SK-N-SH (cell line): ENCODE results near the gene HSD17B12. TPM values are rescaled to one million over a fixed set of nuclear protein-coding genes. Genes with fewer than 3 reads are reported as not detected.

Source experiments
- CTCF ChIA-PET: fragments of 300-600, 350-600 bp; formaldehyde crosslinking; extraction: SDS; loops from one replicate; lab custom pipeline; 2021; lab: Yijun Ruan, JAX
- POLR2A ChIA-PET: fragments of 350-600 bp; sonication (Branson Sonifier 250); formaldehyde crosslinking; extraction: SDS; loops from one replicate; lab custom pipeline; 2020; ENCODE audit warnings: antibody characterized with exemption, inconsistent platforms; lab: Yijun Ruan, JAX
- DNase-seq: peaks from one replicate; pipeline ENCODE4 v3.0.0; 2012
- H2AFZ ChIP-seq: fragments of 200-600 bp; sonication (generic); 2 replicates; pipeline ENCODE4 v1.8.1; 2016; ENCODE audit warnings: antibody characterized with exemption, mild to moderate bottlenecking, low read depth
- H3F3A ChIP-seq: fragments of 200-600 bp; sonication (generic); replicated peaks from 2 replicates; pipeline ENCODE3; 2016; ENCODE audit warnings: antibody characterized with exemption, mild to moderate bottlenecking; ENCODE audit not compliant: insufficient read depth
- H3K27ac ChIP-seq, 2 experiments: fragments of 200-500 bp in 1 of 2; fragments of 200-600 bp in 1 of 2; sonication (Bioruptor generic) in 1 of 2; sonication (generic), shearing (Covaris generic) in 1 of 2; 2 replicates each; pipeline versions ENCODE4 v1.5.1 to v1.6.1; 2014 to 2016; ENCODE audit warnings: low read depth in 2 of 2, inconsistent platforms in 1 of 2, low read length in 1 of 2, mild to moderate bottlenecking in 1 of 2, mixed read lengths in 1 of 2
- H3K27me3 ChIP-seq: fragments of 200-600 bp; sonication (generic), shearing (Covaris generic); 2 replicates; pipeline ENCODE4 v1.6.1; 2016; ENCODE audit warnings: mixed run types; ENCODE audit not compliant: insufficient read depth
- H3K36me3 ChIP-seq, 2 experiments: fragments of 200-500 bp in 1 of 2; fragments of 200-600 bp in 1 of 2; sonication (Bioruptor generic) in 1 of 2; sonication (generic) in 1 of 2; replicated peaks in 1 of 2; 2 replicates each; pipeline versions ENCODE3 to v1.5.1; 2014 to 2016; ENCODE audit warnings: low read length in 1 of 2, mild to moderate bottlenecking in 1 of 2; ENCODE audit not compliant: insufficient read depth in 2 of 2, control insufficient read depth in 1 of 2
- H3K4me1 ChIP-seq, 2 experiments: fragments of 200-500 bp in 1 of 2; fragments of 200-600 bp in 1 of 2; sonication (Bioruptor generic) in 1 of 2; sonication (generic), shearing (Covaris generic) in 1 of 2; 2 replicates each; pipeline versions ENCODE4 v1.5.1 to v1.6.1; 2014 to 2016; ENCODE audit warnings: low read depth in 1 of 2, low read length in 1 of 2, mixed run types in 1 of 2; ENCODE audit not compliant: insufficient read depth in 2 of 2, control insufficient read depth in 1 of 2
- H3K4me2 ChIP-seq: fragments of 200-600 bp; sonication (generic), shearing (Covaris generic); 2 replicates; pipeline ENCODE4 v1.6.1; 2017; ENCODE audit warnings: mixed run types
- H3K4me3 ChIP-seq, 2 experiments: fragments of 200-500 bp in 1 of 2; fragments of 200-600 bp in 1 of 2; sonication (Bioruptor generic) in 1 of 2; sonication (generic), shearing (Covaris generic) in 1 of 2; 2 replicates each; pipeline versions ENCODE4 v1.5.1 to v1.8.1; 2014 to 2016; ENCODE audit warnings: low read depth in 2 of 2, inconsistent platforms in 1 of 2, low read length in 1 of 2, mild to moderate bottlenecking in 1 of 2, mixed read lengths in 1 of 2, moderate library complexity in 1 of 2
- H3K79me2 ChIP-seq: fragments of 200-600 bp; sonication (generic); 2 replicates; pipeline ENCODE4 v1.8.1; 2017; ENCODE audit warnings: mild to moderate bottlenecking; ENCODE audit not compliant: insufficient read depth
- H3K9ac ChIP-seq: fragments of 200-600 bp; sonication (generic); 2 replicates; pipeline ENCODE4 v1.6.1; 2017; ENCODE audit warnings: mixed run types
- H3K9me2 ChIP-seq: fragments of 200-600 bp; sonication (generic); 2 replicates; pipeline ENCODE4 v1.6.1; 2017; ENCODE audit warnings: mixed run types
- H3K9me3 ChIP-seq: fragments of 200-600 bp; sonication (generic); 2 replicates; pipeline ENCODE4 v1.6.1; 2017; ENCODE audit warnings: mixed run types, mild to moderate bottlenecking, moderate library complexity
- H4K20me1 ChIP-seq: fragments of 200-600 bp; sonication (generic); 2 replicates; pipeline ENCODE4 v1.6.1; 2017; ENCODE audit warnings: mild to moderate bottlenecking, mixed run types; ENCODE audit not compliant: insufficient read depth
- CHD2 ChIP-seq: fragments of 150-350 bp; IDR thresholded peaks from 2 replicates; pipeline ENCODE4 v1.6.1; 2018; ENCODE audit warnings: low read length; ENCODE audit not compliant: partially characterized antibody
- ELF1 ChIP-seq: IDR thresholded peaks from 2 replicates; pipeline ENCODE4 v1.4.0; 2012
- EP300 ChIP-seq, 2 experiments: IDR thresholded peaks; 2 replicates each; pipeline versions ENCODE4 v1.4.0 to v1.6.1; 2012; ENCODE audit warnings: borderline replicate concordance in 1 of 2, low read depth in 1 of 2, low read length in 1 of 2
- FOSL2 ChIP-seq: IDR thresholded peaks from 2 replicates; pipeline ENCODE4 v1.4.0; 2012; ENCODE audit warnings: low read depth, mild to moderate bottlenecking, moderate library complexity, borderline replicate concordance
- MAX ChIP-seq: IDR thresholded peaks from 2 replicates; pipeline ENCODE4 v1.4.0; 2012; ENCODE audit warnings: low read depth
- MEF2A ChIP-seq: IDR thresholded peaks from 2 replicates; pipeline ENCODE4 v1.4.0; 2012; ENCODE audit warnings: low read depth, borderline replicate concordance
- MXI1 ChIP-seq: IDR thresholded peaks from 2 replicates; pipeline ENCODE4 v1.6.1; 2012; ENCODE audit warnings: mild to moderate bottlenecking, low read depth, low read length, improper control_type of control experiment
- PBX3 ChIP-seq: IDR thresholded peaks from 2 replicates; pipeline ENCODE4; 2012
- RCOR1 ChIP-seq: fragments of 150-350 bp; IDR thresholded peaks from 2 replicates; pipeline ENCODE4 v1.6.1; 2017; ENCODE audit warnings: antibody characterized with exemption, low read length
- REST ChIP-seq: IDR thresholded peaks from 2 replicates; pipeline ENCODE4 v1.6.1; 2012; ENCODE audit warnings: mild to moderate bottlenecking, low read depth, low read length, moderate library complexity
- SIN3A ChIP-seq: IDR thresholded peaks from 2 replicates; pipeline ENCODE4 v1.6.1; 2012; ENCODE audit warnings: low read depth, mild to moderate bottlenecking, low read length, moderate library complexity, borderline replicate concordance
- SMC3 ChIP-seq: IDR thresholded peaks from 2 replicates; pipeline ENCODE4 v1.6.1; 2012; ENCODE audit warnings: low read depth, low read length, improper control_type of control experiment
- TAF1 ChIP-seq: IDR thresholded peaks from 2 replicates; pipeline ENCODE4 v1.6.1; 2012; ENCODE audit warnings: low read depth, mild to moderate bottlenecking, low read length, moderate library complexity, borderline replicate concordance
- USF1 ChIP-seq: IDR thresholded peaks from 2 replicates; pipeline ENCODE4 v1.4.0; 2012; ENCODE audit warnings: low read depth, borderline replicate concordance
- USF2 ChIP-seq: fragments of 150-350 bp; IDR thresholded peaks from 2 replicates; pipeline ENCODE4 v1.6.1; 2017; ENCODE audit warnings: antibody characterized with exemption, low read length, low read depth, borderline replicate concordance
- ZBTB33 ChIP-seq: IDR thresholded peaks from 2 replicates; pipeline ENCODE4 v1.4.0; 2012; ENCODE audit warnings: low read depth, borderline replicate concordance
- WGBS: methylation state at CpG from one replicate; pipeline ENCODE4 v1.1.6; 2017; ENCODE audit warnings: low lambda C conversion rate; 5-methylcytosine and 5-hydroxymethylcytosine counted together
- polyA plus RNA-seq, 3 experiments: library from polyadenylated mRNA; depleted of rRNA; stranded (reverse); fragments of >200 nt; gene quantifications; 2 replicates each; pipeline ENCODE4 v1.2.3, GENCODE V29; 2012

Gene HSD17B12
- polyA plus RNA-seq, 1 of the 3 experiments (the other 2 are of a cell fraction), result 19.7 TPM

- POLR2A ChIA-PET, result no interaction called here
- H3K4me2 ChIP-seq, result no peak overlapping the region
- H3F3A ChIP-seq, result no peaks in the 10 kb centered on the region
- no peaks in the 10 kb centered on the region for H3K36me3 ChIP-seq
- TF ChIP-seq FOSL2 (no peak), USF1 (no peak), USF2 (no peak), RCOR1 (no peak), TAF1 (no peak), MAX (no peak), ELF1 (no peak), MEF2A (no peak), SMC3 (no peak), EP300 (IDR thresholded peaks at IDR 0.05; ENCODE audit: borderline replicate concordance in 1 of 2, low read depth in 1 of 2, low read length in 1 of 2) (no peak), REST (no peak), MXI1 (no peak), PBX3 (no peak), SIN3A (no peak), ZBTB33 (no peak), CHD2 (no peak)
- TF ChIP-seq, all 33 proteins: peak for 0
- Histone ChIP-seq H2AFZ (no peak overlapping the region), H3K27ac (no peak overlapping the region), H3K4me1 (peaks cover 0 to 2% of the 10 kb centered on the region in 2 experiments; a peak in 2 of 4 replicates), H3K4me3 (no peak overlapping the region), H3K79me2 (no peaks in the 10 kb centered on the region), H3K27me3 (no peaks in the 10 kb centered on the region), H4K20me1 (no peaks in the 10 kb centered on the region), H3K9me3 (0 out of 2 replicates have a peak, but pooled peaks cover 8% of the 10 kb centered on the region), H3K9ac (no peak overlapping the region), H3K9me2 (no peaks in the 10 kb centered on the region)
- DNase-seq, result no peak
- CTCF ChIA-PET, result no interaction called here
- WGBS, result 43% methylated on average over 2 of the region's 2 CpGs
Observed at GRCh38 chr11:43760902-43761301, 80.4 kb downstream of the HSD17B12 start.
